PC-9 (cell line): ENCODE results near the gene DIP2C. TPM values are rescaled to one million over a fixed set of nuclear protein-coding genes. Genes with fewer than 3 reads are reported as not detected.

ENCODE experiments used
- BruUV-seq: library from RNA; stranded (reverse); fragments of 400-500 nt; replicated peaks from 2 replicates; lab custom pipeline; 2021; lab: Mats Ljungman, UMichigan
- CTCF ChIA-PET: fragments of 300-600 bp; sonication (Branson Sonifier 250); formaldehyde crosslinking; loops from one replicate; lab custom pipeline; 2022; ENCODE audit warnings: antibody characterized with exemption; lab: Charles Lee
- POLR2A ChIA-PET: fragments of 300-600 bp; sonication (Branson Sonifier 250); formaldehyde crosslinking; loops from one replicate; lab custom pipeline; 2022; ENCODE audit warnings: antibody characterized with exemption; ENCODE audit not compliant: unreplicated experiment; lab: Charles Lee
- DNase-seq, 2 experiments: peaks; one replicate each; pipeline versions ENCODE4 v3.0.0 to v3.0.0-alpha.2; 2015 to 2022; ENCODE audit warnings: mixed read lengths in 1 of 2
- H2AFZ ChIP-seq: fragments of 200-600 bp; sonication (generic); 2 replicates; pipeline ENCODE4 v1.8.1; 2017; ENCODE audit warnings: antibody characterized with exemption
- H3F3A ChIP-seq: fragments of 200-600 bp; sonication (generic); 2 replicates; pipeline ENCODE4 v1.8.1; 2017; ENCODE audit warnings: antibody characterized with exemption, mild to moderate bottlenecking, low read depth; ENCODE audit not compliant: insufficient read depth
- H3K27ac ChIP-seq: fragments of 200-600 bp; sonication (generic); 2 replicates; pipeline ENCODE4 v1.6.1; 2016; ENCODE audit warnings: mixed run types
- H3K27me3 ChIP-seq: fragments of 200-600 bp; sonication (generic); 2 replicates; pipeline ENCODE4 v1.6.1; 2016; ENCODE audit warnings: low read depth, mixed run types; ENCODE audit not compliant: insufficient read depth
- H3K36me3 ChIP-seq: fragments of 200-600 bp; sonication (generic); 2 replicates; pipeline ENCODE4 v1.6.1; 2016; ENCODE audit warnings: low read depth, mixed run types
- H3K4me1 ChIP-seq: fragments of 200-600 bp; sonication (generic); replicated peaks from 2 replicates; pipeline ENCODE4 v1.6.1; 2016; ENCODE audit warnings: mixed run types; ENCODE audit not compliant: insufficient read depth
- H3K4me2 ChIP-seq: fragments of 200-600 bp; sonication (generic); 2 replicates; pipeline ENCODE4 v1.6.1; 2017; ENCODE audit warnings: mixed run types
- H3K4me3 ChIP-seq: fragments of 200-600 bp; sonication (generic); 2 replicates; pipeline ENCODE4 v1.6.1; 2016; ENCODE audit warnings: mixed run types
- H3K79me2 ChIP-seq: fragments of 200-600 bp; sonication (generic); 2 replicates; pipeline ENCODE4 v1.6.1; 2017; ENCODE audit warnings: low read depth, mixed run types
- H3K9me2 ChIP-seq: fragments of 200-600 bp; sonication (generic); 2 replicates; pipeline ENCODE4 v1.8.1; 2017; ENCODE audit warnings: mild to moderate bottlenecking; ENCODE audit not compliant: insufficient read depth
- H3K9me3 ChIP-seq: fragments of 200-600 bp; sonication (generic); 2 replicates; pipeline ENCODE4 v1.8.1; 2016; ENCODE audit warnings: low read depth; ENCODE audit not compliant: insufficient read depth
- H4K20me1 ChIP-seq: fragments of 200-600 bp; sonication (generic); 2 replicates; pipeline ENCODE4 v1.8.1; 2017; ENCODE audit not compliant: insufficient read depth
- EZH2 ChIP-seq: fragments of 200-600 bp; sonication (generic); IDR thresholded peaks from 2 replicates; pipeline ENCODE4 v1.8.0; 2017; ENCODE audit warnings: antibody characterized with exemption, low read depth
- intact Hi-C: fragments of 100-400 bp; cut with micrococcal nuclease; formaldehyde crosslinking; loops from one replicate; pipeline ENCODE4 v1.10.0; 2022; ENCODE audit not compliant: unreplicated experiment
- total RNA-seq: library from RNA; stranded (reverse); gene quantifications from 2 replicates; pipeline ENCODE4 v1.2.3, GENCODE V29; 2021
- TF ChIP-seq, protein P1 (sequence below): fragments of 200-600 bp; sonication (generic); conservative IDR thresholded peaks from 2 replicates; pipeline ENCODE4 v1.6.1; 2017; ENCODE audit warnings: mixed run types, antibody characterized with exemption, mild to moderate bottlenecking, moderate library complexity

The DIP2C gene
- total RNA-seq, 1 experiment from 2014 or later: 0.83 TPM

DNA sequence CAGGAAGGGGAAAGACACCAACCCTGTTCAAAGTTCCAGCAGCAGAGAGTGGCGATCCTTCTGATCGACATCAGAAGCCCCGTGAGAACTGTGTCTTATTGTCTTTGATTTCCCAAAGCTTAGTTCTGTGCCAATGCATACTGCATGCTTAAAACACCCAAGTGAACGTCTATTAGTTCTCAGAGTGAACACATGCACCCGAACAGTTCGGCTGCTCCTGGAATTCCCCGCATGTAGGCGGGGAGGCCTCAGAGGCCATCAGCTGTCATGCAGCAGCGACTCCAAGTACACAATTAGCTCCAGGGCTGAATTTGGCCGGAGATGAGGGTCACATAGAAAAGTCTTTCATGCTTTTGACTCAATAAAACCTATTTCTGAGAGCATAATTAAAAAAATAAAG is 277.4 kb downstream of the DIP2C start:
- H3K79me2 ChIP-seq: no peaks in the 10 kb centered on the region
- ChIA-PET CTCF (no interaction called here), POLR2A (no interaction called here)
- no peak for DNase-seq
- TF ChIP-seq, protein P1, sequence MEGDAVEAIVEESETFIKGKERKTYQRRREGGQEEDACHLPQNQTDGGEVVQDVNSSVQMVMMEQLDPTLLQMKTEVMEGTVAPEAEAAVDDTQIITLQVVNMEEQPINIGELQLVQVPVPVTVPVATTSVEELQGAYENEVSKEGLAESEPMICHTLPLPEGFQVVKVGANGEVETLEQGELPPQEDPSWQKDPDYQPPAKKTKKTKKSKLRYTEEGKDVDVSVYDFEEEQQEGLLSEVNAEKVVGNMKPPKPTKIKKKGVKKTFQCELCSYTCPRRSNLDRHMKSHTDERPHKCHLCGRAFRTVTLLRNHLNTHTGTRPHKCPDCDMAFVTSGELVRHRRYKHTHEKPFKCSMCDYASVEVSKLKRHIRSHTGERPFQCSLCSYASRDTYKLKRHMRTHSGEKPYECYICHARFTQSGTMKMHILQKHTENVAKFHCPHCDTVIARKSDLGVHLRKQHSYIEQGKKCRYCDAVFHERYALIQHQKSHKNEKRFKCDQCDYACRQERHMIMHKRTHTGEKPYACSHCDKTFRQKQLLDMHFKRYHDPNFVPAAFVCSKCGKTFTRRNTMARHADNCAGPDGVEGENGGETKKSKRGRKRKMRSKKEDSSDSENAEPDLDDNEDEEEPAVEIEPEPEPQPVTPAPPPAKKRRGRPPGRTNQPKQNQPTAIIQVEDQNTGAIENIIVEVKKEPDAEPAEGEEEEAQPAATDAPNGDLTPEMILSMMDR: no peak
- TF ChIP-seq EZH2: no peak
- no peaks in the 10 kb centered on the region for H3K36me3 ChIP-seq
- H3K4me2 ChIP-seq: no peak overlapping the region
- H3K9me3 ChIP-seq: no peaks in the 10 kb centered on the region
- H4K20me1 ChIP-seq: no peaks in the 10 kb centered on the region
- no peaks in the 10 kb centered on the region for H3K9me2 ChIP-seq
- no peak overlapping the region for H2AFZ ChIP-seq
- peaks cover 62% of the 10 kb centered on the region for H3K27me3 ChIP-seq
- no peaks in the 10 kb centered on the region for H3F3A ChIP-seq
- no peak overlapping the region for H3K27ac ChIP-seq
- no peak overlapping the region for H3K4me3 ChIP-seq
- no TSS peak for BruUV-seq
- no peaks in the 10 kb centered on the region for H3K4me1 ChIP-seq
- intact Hi-C loops: no loop called here

DNA sequence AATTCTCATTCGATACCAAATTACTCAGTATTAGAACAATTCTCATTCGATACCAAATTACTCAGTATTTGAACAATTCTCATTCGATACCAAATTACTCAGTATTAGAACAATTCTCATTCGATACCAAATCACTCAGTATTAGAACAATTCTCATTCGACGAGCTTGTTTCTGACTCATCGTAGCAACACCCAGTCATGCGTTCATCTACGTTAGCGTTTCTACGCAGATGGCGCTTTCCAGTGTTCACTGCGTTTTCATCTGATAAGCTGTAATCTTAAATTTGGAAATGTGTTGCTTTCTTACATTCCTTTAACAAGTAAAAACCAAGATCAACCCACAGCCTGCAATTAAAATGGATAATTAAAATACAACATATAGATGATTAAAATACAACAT is 277.9 kb downstream of the DIP2C start:
- H2AFZ ChIP-seq: no peak overlapping the region
- intact Hi-C loops: no loop called here
- H3F3A ChIP-seq: no peaks in the 10 kb centered on the region
- H3K9me2 ChIP-seq: no peaks in the 10 kb centered on the region
- no peak overlapping the region for H3K4me2 ChIP-seq
- H3K9me3 ChIP-seq: no peaks in the 10 kb centered on the region
- TF ChIP-seq, protein P1: no peak
- TF ChIP-seq EZH2: no peak
- H3K4me1 ChIP-seq: no peaks in the 10 kb centered on the region
- H3K27ac ChIP-seq: no peak overlapping the region
- peaks cover 67% of the 10 kb centered on the region for H3K27me3 ChIP-seq
- DNase-seq: no peak
- H3K79me2 ChIP-seq: no peaks in the 10 kb centered on the region
- H4K20me1 ChIP-seq: no peaks in the 10 kb centered on the region
- no peaks in the 10 kb centered on the region for H3K36me3 ChIP-seq
- ChIA-PET CTCF (no interaction called here), POLR2A (no interaction called here)
- no TSS peak for BruUV-seq
- H3K4me3 ChIP-seq: no peak overlapping the region

DNA sequence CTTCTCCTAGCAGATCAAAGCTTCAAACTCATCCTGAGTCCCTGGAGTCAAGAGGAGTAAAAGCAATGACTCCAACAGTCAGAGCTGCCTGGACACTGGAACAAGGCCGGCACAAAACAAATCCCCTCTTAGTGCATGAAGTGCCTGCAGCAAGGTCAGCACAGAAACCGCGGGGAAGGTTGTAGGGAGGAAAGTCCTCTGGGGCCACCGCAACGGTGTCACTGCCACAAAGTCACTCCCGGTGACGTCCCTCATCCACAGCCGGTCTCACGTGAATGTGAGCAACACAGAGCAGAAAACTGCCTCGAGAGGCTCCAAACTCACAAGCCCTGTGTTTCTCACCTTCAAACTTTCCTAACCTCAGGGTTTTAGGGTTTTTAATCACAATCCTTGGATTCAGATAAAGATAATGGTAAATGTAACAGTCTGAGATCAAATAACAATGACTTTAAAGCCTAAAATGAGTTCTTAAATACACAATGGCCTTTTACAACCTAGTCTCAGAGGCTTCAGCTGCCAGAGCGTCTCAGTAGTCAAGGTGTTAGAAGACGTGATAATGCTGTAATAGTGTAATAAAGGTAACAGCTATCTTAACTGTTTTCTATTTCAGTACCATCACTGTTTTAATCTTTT is 279.9 kb downstream of the DIP2C start:
- no peak overlapping the region for H3K4me2 ChIP-seq
- H4K20me1 ChIP-seq: no peaks in the 10 kb centered on the region
- no peaks in the 10 kb centered on the region for H3K79me2 ChIP-seq
- BruUV-seq: no TSS peak
- POLR2A ChIA-PET: no interaction called here
- no peak overlapping the region for H3K27ac ChIP-seq
- H2AFZ ChIP-seq: no peak overlapping the region
- no peak for DNase-seq
- no peak overlapping the region for H3K4me3 ChIP-seq
- CTCF ChIA-PET: no interaction called here
- no peaks in the 10 kb centered on the region for H3K36me3 ChIP-seq
- intact Hi-C loops: no loop called here
- TF ChIP-seq, protein P1: no peak
- no peak for TF ChIP-seq EZH2
- H3F3A ChIP-seq: no peaks in the 10 kb centered on the region
- H3K4me1 ChIP-seq: no peaks in the 10 kb centered on the region
- no peaks in the 10 kb centered on the region for H3K9me3 ChIP-seq
- peaks cover 77% of the 10 kb centered on the region for H3K27me3 ChIP-seq
- no peaks in the 10 kb centered on the region for H3K9me2 ChIP-seq
